ENCODE measurements around the gene ZNF672.

ZNF672 gene

GRCh38 chr1:248851390-248851789 is 13.4 kb downstream of the ZNF672 start:
- Histone ChIP-seq H3K4me1 (ENCODE audit: low read depth, poor library complexity, severe bottlenecking) (no peaks in the 10 kb centered on the region), H3K4me3 (IDR thresholded peaks at IDR 0.05; ENCODE audit: insufficient read depth, low read depth, low read length) (no peak overlapping the region), H3K79me2 (ENCODE audit: insufficient read depth, low read depth) (no peaks in the 10 kb centered on the region), H2AFZ (ENCODE audit: low read depth) (no peak overlapping the region), H3K9ac (no peak overlapping the region), H3K27ac (no peak overlapping the region), H4K20me1 (ENCODE audit: insufficient read depth) (no peaks in the 10 kb centered on the region), H3K27me3 (ENCODE audit: insufficient read depth, low read depth) (no peaks in the 10 kb centered on the region), H3K4me2 (no peak overlapping the region), H3K36me3 (ENCODE audit: insufficient read depth) (no peaks in the 10 kb centered on the region)
- no peak for TF ChIP-seq CTCF (conservative IDR thresholded peaks at IDR 0.05; ENCODE audit: low read depth, low read length)

- peaks cover 10% of the 10 kb centered on the region for H3K79me2 ChIP-seq (ENCODE audit: insufficient read depth, low read depth)
- H3K9ac ChIP-seq = no peak overlapping the region
- no peak overlapping the region for H3K4me2 ChIP-seq
- no peak for TF ChIP-seq CTCF (conservative IDR thresholded peaks at IDR 0.05; ENCODE audit: low read depth, low read length)
- H3K4me3 ChIP-seq (IDR thresholded peaks at IDR 0.05; ENCODE audit: insufficient read depth, low read depth, low read length) = no peak overlapping the region
- no peaks in the 10 kb centered on the region for H4K20me1 ChIP-seq (ENCODE audit: insufficient read depth)
- H3K4me1 ChIP-seq (ENCODE audit: low read depth, poor library complexity, severe bottlenecking) = peaks cover 7% of the 10 kb centered on the region
- no peaks in the 10 kb centered on the region for H3K36me3 ChIP-seq (ENCODE audit: insufficient read depth)
- no peaks in the 10 kb centered on the region for H3K27me3 ChIP-seq (ENCODE audit: insufficient read depth, low read depth)
- no peak overlapping the region for H3K27ac ChIP-seq
- no peak overlapping the region for H2AFZ ChIP-seq (ENCODE audit: low read depth)
Observed at GRCh38 chr1:248852481-248853405, 14.7 kb downstream of the ZNF672 start.

GRCh38 chr1:248853663-248854375 is 15.8 kb downstream of the ZNF672 start:
- H3K9ac ChIP-seq = no peak overlapping the region
- no peaks in the 10 kb centered on the region for H3K27me3 ChIP-seq (ENCODE audit: insufficient read depth, low read depth)
- no peak overlapping the region for H2AFZ ChIP-seq (ENCODE audit: low read depth)
- H3K4me1 ChIP-seq (ENCODE audit: low read depth, poor library complexity, severe bottlenecking) = peaks cover 7% of the 10 kb centered on the region
- H3K36me3 ChIP-seq (ENCODE audit: insufficient read depth) = no peaks in the 10 kb centered on the region
- H3K27ac ChIP-seq = no peak overlapping the region
- H3K79me2 ChIP-seq (ENCODE audit: insufficient read depth, low read depth) = peaks cover 13% of the 10 kb centered on the region
- H3K4me3 ChIP-seq (IDR thresholded peaks at IDR 0.05; ENCODE audit: insufficient read depth, low read depth, low read length) = no peak overlapping the region
- no peaks in the 10 kb centered on the region for H4K20me1 ChIP-seq (ENCODE audit: insufficient read depth)
- H3K4me2 ChIP-seq = no peak overlapping the region
- TF ChIP-seq CTCF (conservative IDR thresholded peaks at IDR 0.05; ENCODE audit: low read depth, low read length) = no peak

- H3K4me2 ChIP-seq = no peak overlapping the region
- no peak for TF ChIP-seq CTCF (conservative IDR thresholded peaks at IDR 0.05; ENCODE audit: low read depth, low read length)
- no peaks in the 10 kb centered on the region for H3K27me3 ChIP-seq (ENCODE audit: insufficient read depth, low read depth)
- H2AFZ ChIP-seq (ENCODE audit: low read depth) = no peak overlapping the region
- no peak overlapping the region for H3K4me3 ChIP-seq (IDR thresholded peaks at IDR 0.05; ENCODE audit: insufficient read depth, low read depth, low read length)
- H4K20me1 ChIP-seq (ENCODE audit: insufficient read depth) = no peaks in the 10 kb centered on the region
- H3K9ac ChIP-seq = no peak overlapping the region
- peaks cover 13% of the 10 kb centered on the region for H3K79me2 ChIP-seq (ENCODE audit: insufficient read depth, low read depth)
- no peak overlapping the region for H3K27ac ChIP-seq
- H3K36me3 ChIP-seq (ENCODE audit: insufficient read depth) = no peaks in the 10 kb centered on the region
- H3K4me1 ChIP-seq (ENCODE audit: low read depth, poor library complexity, severe bottlenecking) = peaks cover 14% of the 10 kb centered on the region
Observed at GRCh38 chr1:248855580-248855979, 17.6 kb downstream of the ZNF672 start.
